RWPE2 (cell line): ENCODE measurements around the gene CHST11.

Source experiments
- ATAC-seq: fragments of 200-7000 bp; cut with Tn5 transposase; 3 replicates; pipeline ENCODE4 v1.9.1; 2021; ENCODE audit warnings: low read depth
- DNase-seq: peaks from one replicate; pipeline ENCODE4 v3.0.0-alpha.2; 2020; ENCODE audit warnings: low spot score
- H3K27ac ChIP-seq: fragments of 450-650 bp; 2 replicates; pipeline ENCODE4 v1.5.1; 2017; ENCODE audit warnings: mild to moderate bottlenecking; ENCODE audit not compliant: poor library complexity, severe bottlenecking
- H3K27me3 ChIP-seq: fragments of 250-450 bp; sonication (Bioruptor Pico); 2 replicates; pipeline ENCODE4 v1.5.1; 2021; ENCODE audit warnings: mild to moderate bottlenecking, moderate library complexity; ENCODE audit not compliant: insufficient read depth, poor library complexity, severe bottlenecking
- H3K36me3 ChIP-seq: fragments of 250-450 bp; sonication (Bioruptor Pico); 2 replicates; pipeline ENCODE4 v1.5.1; 2020; ENCODE audit warnings: low read depth, mild to moderate bottlenecking, moderate library complexity
- H3K4me1 ChIP-seq: fragments of 250-450 bp; sonication (Bioruptor Pico); 2 replicates; pipeline ENCODE4 v1.5.1; 2021; ENCODE audit warnings: mild to moderate bottlenecking, moderate library complexity; ENCODE audit not compliant: insufficient read depth, poor library complexity, severe bottlenecking
- H3K4me3 ChIP-seq: fragments of 250-450 bp; sonication (Bioruptor Pico); 2 replicates; pipeline ENCODE4 v1.5.1; 2021; ENCODE audit warnings: mild to moderate bottlenecking, moderate library complexity; ENCODE audit not compliant: severe bottlenecking
- H3K9me3 ChIP-seq: fragments of 250-450 bp; sonication (Bioruptor Pico); 2 replicates; pipeline ENCODE4 v1.5.1; 2021; ENCODE audit warnings: mild to moderate bottlenecking, moderate library complexity; ENCODE audit not compliant: severe bottlenecking
- TF ChIP-seq, protein P1 (sequence below): fragments of 450-650 bp; IDR thresholded peaks from one replicate; pipeline ENCODE4 v1.5.1; 2017; ENCODE audit warnings: mild to moderate bottlenecking, moderate library complexity; ENCODE audit not compliant: poor library complexity, severe bottlenecking

Gene CHST11

DNA sequence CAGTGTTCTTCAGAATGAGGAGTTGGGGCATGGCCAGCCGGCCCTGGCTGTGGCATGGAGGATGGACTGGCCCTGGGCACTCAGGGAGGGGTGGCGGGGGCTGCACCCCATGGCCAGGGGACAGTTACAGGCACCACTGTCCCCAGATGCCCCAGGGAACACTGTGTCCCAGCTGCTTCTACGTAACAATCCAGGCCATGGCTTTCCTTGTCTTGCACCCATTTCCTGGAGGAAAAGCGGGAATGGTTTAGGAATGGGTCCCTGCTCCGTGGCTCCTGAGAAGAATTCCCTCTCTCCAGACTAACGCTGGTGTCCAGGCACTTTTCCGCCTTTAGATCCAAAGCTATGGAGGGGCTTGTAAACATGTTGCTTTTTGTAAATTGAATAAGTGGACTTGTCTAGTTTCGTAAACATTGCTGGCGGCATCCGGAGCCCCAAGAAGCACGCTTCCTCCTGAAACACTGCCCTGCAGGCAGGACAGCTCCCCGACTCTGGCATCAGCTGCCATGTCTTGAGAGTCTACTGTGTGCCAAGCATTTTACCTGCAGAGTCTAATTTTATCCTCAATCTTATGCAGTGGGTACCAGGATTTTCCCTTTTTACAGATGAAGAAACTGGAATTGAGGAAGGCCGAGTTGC lies 263.1 kb downstream of the CHST11 start:
- Histone ChIP-seq H3K4me3 (no peak overlapping the region), H3K27me3 (no peaks in the 10 kb centered on the region), H3K4me1 (no peaks in the 10 kb centered on the region), H3K9me3 (no peaks in the 10 kb centered on the region), H3K36me3 (no peaks in the 10 kb centered on the region), H3K27ac (no peak overlapping the region)
- TF ChIP-seq, protein P1, sequence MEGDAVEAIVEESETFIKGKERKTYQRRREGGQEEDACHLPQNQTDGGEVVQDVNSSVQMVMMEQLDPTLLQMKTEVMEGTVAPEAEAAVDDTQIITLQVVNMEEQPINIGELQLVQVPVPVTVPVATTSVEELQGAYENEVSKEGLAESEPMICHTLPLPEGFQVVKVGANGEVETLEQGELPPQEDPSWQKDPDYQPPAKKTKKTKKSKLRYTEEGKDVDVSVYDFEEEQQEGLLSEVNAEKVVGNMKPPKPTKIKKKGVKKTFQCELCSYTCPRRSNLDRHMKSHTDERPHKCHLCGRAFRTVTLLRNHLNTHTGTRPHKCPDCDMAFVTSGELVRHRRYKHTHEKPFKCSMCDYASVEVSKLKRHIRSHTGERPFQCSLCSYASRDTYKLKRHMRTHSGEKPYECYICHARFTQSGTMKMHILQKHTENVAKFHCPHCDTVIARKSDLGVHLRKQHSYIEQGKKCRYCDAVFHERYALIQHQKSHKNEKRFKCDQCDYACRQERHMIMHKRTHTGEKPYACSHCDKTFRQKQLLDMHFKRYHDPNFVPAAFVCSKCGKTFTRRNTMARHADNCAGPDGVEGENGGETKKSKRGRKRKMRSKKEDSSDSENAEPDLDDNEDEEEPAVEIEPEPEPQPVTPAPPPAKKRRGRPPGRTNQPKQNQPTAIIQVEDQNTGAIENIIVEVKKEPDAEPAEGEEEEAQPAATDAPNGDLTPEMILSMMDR = no peak
- no peak for ATAC-seq
- no peak for DNase-seq

DNA sequence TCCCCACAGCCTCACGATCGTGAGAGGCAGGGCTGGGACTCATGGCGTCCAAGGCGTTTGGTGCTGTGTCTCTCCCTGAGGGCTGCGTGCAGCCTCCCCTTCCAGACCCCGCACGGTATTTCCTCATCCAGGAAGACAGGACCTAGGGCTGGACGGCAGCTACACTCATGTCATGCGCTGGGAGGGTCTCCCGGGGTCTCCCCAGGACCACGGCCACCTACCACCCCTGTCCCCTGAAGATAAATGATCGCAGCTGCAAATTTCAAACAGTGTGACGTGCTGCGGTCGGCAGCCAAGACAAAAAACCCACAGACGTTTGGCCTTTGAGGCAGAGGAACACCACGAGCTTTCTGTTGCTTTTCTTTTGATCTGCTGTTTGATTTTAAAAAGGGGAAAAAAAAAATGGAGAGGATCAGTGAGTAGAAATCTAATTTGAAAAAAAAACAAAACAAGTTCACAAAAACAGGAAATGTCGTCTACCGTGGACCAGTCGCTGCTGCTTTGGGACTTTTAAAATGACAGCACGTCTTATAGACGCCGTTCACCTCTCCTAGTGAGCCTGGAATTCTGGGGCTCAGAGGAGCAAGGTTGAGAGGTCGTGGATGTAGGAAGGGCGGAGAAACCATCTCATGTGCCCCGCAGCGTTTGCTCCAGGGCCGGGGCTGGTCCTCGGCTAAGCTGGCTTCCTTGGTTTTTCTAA lies 263.7 kb downstream of the CHST11 start:
- no peaks in the 10 kb centered on the region for H3K36me3 ChIP-seq
- no peak overlapping the region for H3K4me3 ChIP-seq
- no peak overlapping the region for H3K27ac ChIP-seq
- no peaks in the 10 kb centered on the region for H3K9me3 ChIP-seq
- DNase-seq (no peak), ATAC-seq (no peak)
- no peaks in the 10 kb centered on the region for H3K27me3 ChIP-seq
- no peaks in the 10 kb centered on the region for H3K4me1 ChIP-seq
- TF ChIP-seq, protein P1 = no peak

DNA sequence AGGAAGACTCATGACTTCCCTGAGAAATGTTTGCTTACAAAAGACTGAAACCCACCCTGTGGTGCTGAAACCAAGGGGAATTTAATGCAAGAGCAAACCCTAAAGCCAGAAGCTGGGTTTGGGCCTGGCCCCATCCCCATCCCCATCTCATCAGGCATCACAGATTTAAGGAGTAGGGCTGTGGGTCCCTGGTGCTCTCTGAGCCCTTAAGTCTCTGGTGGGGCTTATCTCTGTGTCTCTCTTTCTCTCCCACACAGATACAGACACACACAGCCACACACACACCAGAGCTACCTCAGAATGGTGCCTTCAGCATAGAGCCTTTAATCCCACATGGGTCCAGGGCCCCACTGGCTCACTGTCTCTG lies 264.3 kb downstream of the CHST11 start:
- ATAC-seq (no peak), DNase-seq (no peak)
- no peak overlapping the region for H3K4me3 ChIP-seq
- no peaks in the 10 kb centered on the region for H3K27me3 ChIP-seq
- no peaks in the 10 kb centered on the region for H3K9me3 ChIP-seq
- TF ChIP-seq, protein P1 = no peak
- H3K4me1 ChIP-seq = no peaks in the 10 kb centered on the region
- H3K27ac ChIP-seq = no peak overlapping the region
- H3K36me3 ChIP-seq = no peaks in the 10 kb centered on the region

DNA sequence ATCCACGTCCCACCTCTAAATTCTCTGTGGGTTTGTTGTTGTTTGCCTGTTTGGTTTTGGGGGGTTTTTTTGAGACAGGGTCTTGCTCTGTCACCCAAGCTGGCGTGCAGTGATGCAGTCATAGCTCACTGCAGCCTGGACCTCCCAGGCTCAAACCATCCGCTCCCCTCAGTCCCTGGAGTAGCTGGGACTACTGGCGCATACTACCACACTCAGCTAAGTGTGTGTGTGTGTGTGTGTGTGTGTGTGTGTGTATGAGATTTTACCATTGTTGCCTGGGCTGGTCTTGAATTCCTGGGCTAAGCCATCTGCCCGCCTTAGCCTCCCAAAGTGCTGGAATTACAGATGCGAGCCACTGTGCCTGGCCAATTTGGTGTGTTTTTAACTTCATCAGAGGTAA lies 265.2 kb downstream of the CHST11 start:
- H3K4me1 ChIP-seq = no peaks in the 10 kb centered on the region
- no peak for ATAC-seq
- no peak for DNase-seq

More for the DNA sequence above, 265.2 kb downstream of the CHST11 start:
- H3K27ac ChIP-seq = no peak overlapping the region
- no peaks in the 10 kb centered on the region for H3K9me3 ChIP-seq
- TF ChIP-seq, protein P1 = no peak
- H3K36me3 ChIP-seq = no peaks in the 10 kb centered on the region
- no peaks in the 10 kb centered on the region for H3K27me3 ChIP-seq
- no peak overlapping the region for H3K4me3 ChIP-seq
